ENCODE results near the gene RFX8.

DNA sequence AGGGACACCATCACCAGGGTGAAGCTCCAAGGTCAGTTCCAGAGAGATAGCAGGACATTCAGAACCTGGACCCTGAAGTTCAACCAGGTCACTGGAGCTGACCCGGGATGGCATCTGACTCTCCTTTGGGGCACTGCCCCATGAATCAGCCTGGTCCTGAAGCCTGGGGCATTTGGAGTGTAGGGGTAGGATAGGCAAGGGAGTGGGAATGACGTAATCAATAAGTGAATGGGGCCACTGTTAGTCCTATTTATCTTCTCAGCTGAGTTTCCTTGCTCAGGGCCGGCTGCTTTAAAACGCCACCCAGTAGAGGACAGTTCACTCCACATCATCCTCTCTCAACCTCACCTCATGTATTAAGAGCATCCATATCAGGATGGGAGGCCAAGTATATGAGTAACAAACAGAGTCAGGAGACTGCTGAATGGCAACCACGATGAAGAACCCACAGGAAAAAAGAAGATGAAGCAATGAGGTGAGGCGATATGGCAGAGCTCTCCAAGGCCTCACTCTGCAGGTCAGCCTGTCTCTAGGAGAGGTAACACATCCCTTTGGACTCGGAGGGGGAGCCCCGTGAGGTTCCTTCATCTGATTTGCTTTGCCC is 1.8 kb upstream of the RFX8 start:
- TF ChIP-seq POLR2A (IDR thresholded peaks at IDR 0.05; ENCODE audit: low read depth, low read length) (no peak), EZH2 (IDR thresholded peaks at IDR 0.05; ENCODE audit: borderline replicate concordance, low read depth, low read length, severe bottlenecking) (no peak), JUN (IDR thresholded peaks at IDR 0.05; ENCODE audit: borderline replicate concordance, insufficient read depth, insufficient read length, low read depth) (no peak), MAX (IDR thresholded peaks at IDR 0.05; ENCODE audit: insufficient read depth, insufficient read length) (no peak)
- TF ChIP-seq, protein P1, sequence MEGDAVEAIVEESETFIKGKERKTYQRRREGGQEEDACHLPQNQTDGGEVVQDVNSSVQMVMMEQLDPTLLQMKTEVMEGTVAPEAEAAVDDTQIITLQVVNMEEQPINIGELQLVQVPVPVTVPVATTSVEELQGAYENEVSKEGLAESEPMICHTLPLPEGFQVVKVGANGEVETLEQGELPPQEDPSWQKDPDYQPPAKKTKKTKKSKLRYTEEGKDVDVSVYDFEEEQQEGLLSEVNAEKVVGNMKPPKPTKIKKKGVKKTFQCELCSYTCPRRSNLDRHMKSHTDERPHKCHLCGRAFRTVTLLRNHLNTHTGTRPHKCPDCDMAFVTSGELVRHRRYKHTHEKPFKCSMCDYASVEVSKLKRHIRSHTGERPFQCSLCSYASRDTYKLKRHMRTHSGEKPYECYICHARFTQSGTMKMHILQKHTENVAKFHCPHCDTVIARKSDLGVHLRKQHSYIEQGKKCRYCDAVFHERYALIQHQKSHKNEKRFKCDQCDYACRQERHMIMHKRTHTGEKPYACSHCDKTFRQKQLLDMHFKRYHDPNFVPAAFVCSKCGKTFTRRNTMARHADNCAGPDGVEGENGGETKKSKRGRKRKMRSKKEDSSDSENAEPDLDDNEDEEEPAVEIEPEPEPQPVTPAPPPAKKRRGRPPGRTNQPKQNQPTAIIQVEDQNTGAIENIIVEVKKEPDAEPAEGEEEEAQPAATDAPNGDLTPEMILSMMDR (IDR thresholded peaks at IDR 0.05; ENCODE audit: extremely low read depth in 1 of 2, insufficient read depth in 1 of 2, low read depth in 1 of 2, low read length in 2 of 2): no peak

Measured in endothelial cell of umbilical vein (primary cell).